Endothelial cell of umbilical vein (primary cell): ENCODE data around the gene GNAZ. TPM values are rescaled to one million over a fixed set of nuclear protein-coding genes. Genes with fewer than 3 reads are reported as not detected.

Experiments
- BruUV-seq: library from RNA; stranded (reverse); fragments of 400-500 nt; replicated peaks from 2 replicates; lab custom pipeline; 2021; lab: Mats Ljungman, UMichigan
- CTCF ChIA-PET: fragments of 300-600, 350-600 bp; sonication (Branson Sonifier 250); formaldehyde crosslinking; loops from one replicate; lab custom pipeline; 2021; ENCODE audit warnings: antibody characterized with exemption, inconsistent platforms; lab: Charles Lee
- POLR2A ChIA-PET: fragments of 300-600, 350-600 bp; sonication (Branson Sonifier 250); formaldehyde crosslinking; loops from one replicate; lab custom pipeline; 2021; ENCODE audit warnings: antibody characterized with exemption, inconsistent platforms; lab: Charles Lee
- DNase-seq: peaks from one replicate; pipeline ENCODE4 v3.0.0-alpha.2; 2011; ENCODE audit warnings: low read depth, low spot score
- FAIRE-seq: peaks from 2 replicates; lab custom pipeline; 2011; peaks lifted over from hg19 to GRCh38; lab: Jason Lieb, UNC
- H2AFZ ChIP-seq: 2 replicates; pipeline ENCODE4 v1.6.0; 2012; ENCODE audit warnings: low read depth, low read length, control low read depth, inconsistent platforms
- H3K27ac ChIP-seq: 2 replicates; pipeline ENCODE4 v1.5.1; 2011; ENCODE audit warnings: low read depth, mild to moderate bottlenecking, control low read depth, low read length, moderate library complexity; ENCODE audit not compliant: insufficient read depth
- H3K27me3 ChIP-seq, 2 experiments: 2 replicates each; pipeline versions ENCODE4 v1.6.0 to v1.6.1; 2011; ENCODE audit warnings: low read length in 2 of 2, mixed read lengths in 1 of 2; ENCODE audit not compliant: control insufficient read depth in 2 of 2, insufficient read depth in 2 of 2
- H3K36me3 ChIP-seq, 2 experiments: 2 replicates in 1 of 2; 3 replicates in 1 of 2; pipeline ENCODE4 v1.5.1; 2011; ENCODE audit warnings: low read length in 2 of 2, mild to moderate bottlenecking in 1 of 2, moderate library complexity in 1 of 2; ENCODE audit not compliant: control insufficient read depth in 2 of 2, insufficient read depth in 2 of 2; ENCODE audit errors: extremely low read depth in 1 of 2
- H3K4me1 ChIP-seq: 3 replicates; pipeline ENCODE4 v1.5.1; 2011; ENCODE audit warnings: mild to moderate bottlenecking, low read length; ENCODE audit not compliant: control insufficient read depth, insufficient read depth; ENCODE audit errors: extremely low read depth
- H3K4me2 ChIP-seq: 2 replicates; pipeline ENCODE4 v1.6.1; 2011; ENCODE audit warnings: low read length, control low read depth, mixed read lengths; ENCODE audit not compliant: insufficient read depth
- H3K4me3 ChIP-seq, 3 experiments: fragments of 200-600 bp in 1 of 3; sonication (generic), shearing (Covaris generic) in 1 of 3; replicated peaks in 1 of 3; 2 replicates each; pipeline ENCODE4 v1.5.1; 2011 to 2016; ENCODE audit warnings: control low read depth in 3 of 3, low read length in 3 of 3, mild to moderate bottlenecking in 2 of 3, inconsistent platforms in 1 of 3, low read depth in 1 of 3, moderate library complexity in 1 of 3; ENCODE audit not compliant: insufficient read depth in 1 of 3
- H3K79me2 ChIP-seq: 2 replicates; pipeline ENCODE4 v1.6.0; 2012; ENCODE audit warnings: low read length, inconsistent platforms; ENCODE audit not compliant: control insufficient read depth, insufficient read depth
- H3K9ac ChIP-seq: replicated peaks from 2 replicates; pipeline ENCODE3; 2011; ENCODE audit warnings: low read length, control low read depth; ENCODE audit not compliant: insufficient read depth; ENCODE audit errors: extremely low read depth
- H3K9me1 ChIP-seq: replicated peaks from 3 replicates; pipeline ENCODE4 v1.6.0; 2011; ENCODE audit warnings: mild to moderate bottlenecking, low read length; ENCODE audit not compliant: control insufficient read depth, insufficient read depth; ENCODE audit errors: extremely low read depth
- H3K9me3 ChIP-seq: replicated peaks from 2 replicates; pipeline ENCODE4 v1.5.1; 2012; ENCODE audit warnings: low read length, inconsistent platforms; ENCODE audit not compliant: control insufficient read depth, insufficient read depth
- H4K20me1 ChIP-seq: replicated peaks from 2 replicates; pipeline ENCODE3; 2011; ENCODE audit warnings: mild to moderate bottlenecking, low read length; ENCODE audit not compliant: control insufficient read depth, insufficient read depth; ENCODE audit errors: extremely low read depth
- EZH2 ChIP-seq: IDR thresholded peaks from 2 replicates; pipeline ENCODE4 v1.6.1; 2012; ENCODE audit warnings: borderline replicate concordance, low read depth, mild to moderate bottlenecking, moderate library complexity, low read length, inconsistent platforms; ENCODE audit not compliant: severe bottlenecking
- FOS ChIP-seq: IDR thresholded peaks from 2 replicates; pipeline ENCODE4 v1.6.1; 2011; ENCODE audit warnings: mild to moderate bottlenecking, low read length, moderate library complexity, borderline replicate concordance; ENCODE audit not compliant: insufficient read depth
- GATA2 ChIP-seq: IDR thresholded peaks from 2 replicates; pipeline ENCODE4 v1.7.0; 2011; ENCODE audit warnings: low read depth, mild to moderate bottlenecking, moderate library complexity, mixed read lengths, low read length; ENCODE audit not compliant: insufficient read length, insufficient read depth
- JUN ChIP-seq: IDR thresholded peaks from 2 replicates; pipeline ENCODE4 v1.6.1; 2011; ENCODE audit warnings: borderline replicate concordance, low read depth; ENCODE audit not compliant: insufficient read length, insufficient read depth
- MAX ChIP-seq: IDR thresholded peaks from 2 replicates; pipeline ENCODE4 v1.6.1; 2011; ENCODE audit not compliant: insufficient read depth, insufficient read length
- MYC ChIP-seq: IDR thresholded peaks from one replicate; pipeline ENCODE4 v1.6.1; 2011; ENCODE audit warnings: mild to moderate bottlenecking, low read depth, low read length
- POLR2A ChIP-seq: IDR thresholded peaks from 2 replicates; pipeline ENCODE4 v1.6.1; 2012; ENCODE audit warnings: low read depth, mild to moderate bottlenecking, control low read depth, low read length
- POLR2AphosphoS5 ChIP-seq: IDR thresholded peaks from 2 replicates; pipeline ENCODE4 v1.6.1; 2012; ENCODE audit warnings: low read depth, mild to moderate bottlenecking, control low read depth, low read length, moderate library complexity; ENCODE audit not compliant: insufficient read depth
- dilution Hi-C: fragments of 300-500 bp; cut with MboI; formaldehyde crosslinking; loops from one replicate; pipeline ENCODE4 v1.15.0; 2019; ENCODE audit warnings: low sequenced_read_pairs; ENCODE audit not compliant: extremely low pct_ligation_motif_present
- intact Hi-C: fragments of 100-400 bp; cut with micrococcal nuclease; formaldehyde crosslinking; loops from one replicate; pipeline ENCODE4 v1.10.0; 2022
- polyA plus RNA-seq, 4 experiments: library from polyadenylated mRNA; depleted of rRNA in 3 of 4; stranded (reverse) in 3 of 4; unstranded in 1 of 4; fragments of >200 nt; gene quantifications; 2 replicates each; pipeline versions ENCODE4 v1.2.1 to v1.2.3, GENCODE V29; 2011 to 2012; ENCODE audit warnings: missing spikeins in 1 of 4
- total RNA-seq: library from RNA; stranded (reverse); gene quantifications from 2 replicates; pipeline ENCODE4 v1.2.3, GENCODE V29; 2021
- TF ChIP-seq, protein P1 (sequence below), 2 donors: IDR thresholded peaks; 1 replicate in 1 of 2; 2 replicates in 1 of 2; pipeline ENCODE4 v1.5.1; 2011; ENCODE audit warnings: low read length in 2 of 2, mild to moderate bottlenecking in 2 of 2, moderate library complexity in 2 of 2, control low read depth in 1 of 2, inconsistent platforms in 1 of 2, low read depth in 1 of 2; ENCODE audit not compliant: insufficient read depth in 1 of 2; ENCODE audit errors: extremely low read depth in 1 of 2

Gene GNAZ
- total and polyA plus RNA-seq, 2 donors (not counting 3 experiments of a cell fraction or from before 2014, with no cell fraction given): 0.44 to 0.86 TPM

GRCh38 chr22:23094260-23094659 lies 23.9 kb downstream of the GNAZ start:
- no peak overlapping the region for H3K4me3 ChIP-seq
- dilution Hi-C loops: no loop called here

More at GRCh38 chr22:23094260-23094659, 23.9 kb downstream of the GNAZ start:
- Histone ChIP-seq H4K20me1 (no peaks in the 10 kb centered on the region), H3K36me3 (no peaks in the 10 kb centered on the region), H3K9me3 (no peaks in the 10 kb centered on the region), H3K9ac (no peak overlapping the region), H3K79me2 (no peaks in the 10 kb centered on the region), H3K9me1 (no peaks in the 10 kb centered on the region), H3K4me2 (no peak overlapping the region), H3K4me1 (no peaks in the 10 kb centered on the region), H3K27me3 (no peaks in the 10 kb centered on the region), H2AFZ (no peak overlapping the region), H3K27ac (no peak overlapping the region)
- ChIA-PET CTCF (no interaction called here), POLR2A (no interaction called here)
- TF ChIP-seq, protein P1, sequence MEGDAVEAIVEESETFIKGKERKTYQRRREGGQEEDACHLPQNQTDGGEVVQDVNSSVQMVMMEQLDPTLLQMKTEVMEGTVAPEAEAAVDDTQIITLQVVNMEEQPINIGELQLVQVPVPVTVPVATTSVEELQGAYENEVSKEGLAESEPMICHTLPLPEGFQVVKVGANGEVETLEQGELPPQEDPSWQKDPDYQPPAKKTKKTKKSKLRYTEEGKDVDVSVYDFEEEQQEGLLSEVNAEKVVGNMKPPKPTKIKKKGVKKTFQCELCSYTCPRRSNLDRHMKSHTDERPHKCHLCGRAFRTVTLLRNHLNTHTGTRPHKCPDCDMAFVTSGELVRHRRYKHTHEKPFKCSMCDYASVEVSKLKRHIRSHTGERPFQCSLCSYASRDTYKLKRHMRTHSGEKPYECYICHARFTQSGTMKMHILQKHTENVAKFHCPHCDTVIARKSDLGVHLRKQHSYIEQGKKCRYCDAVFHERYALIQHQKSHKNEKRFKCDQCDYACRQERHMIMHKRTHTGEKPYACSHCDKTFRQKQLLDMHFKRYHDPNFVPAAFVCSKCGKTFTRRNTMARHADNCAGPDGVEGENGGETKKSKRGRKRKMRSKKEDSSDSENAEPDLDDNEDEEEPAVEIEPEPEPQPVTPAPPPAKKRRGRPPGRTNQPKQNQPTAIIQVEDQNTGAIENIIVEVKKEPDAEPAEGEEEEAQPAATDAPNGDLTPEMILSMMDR (IDR thresholded peaks at IDR 0.05; ENCODE audit: extremely low read depth in 1 of 2, insufficient read depth in 1 of 2, low read depth in 1 of 2, low read length in 2 of 2): no peak
- TF ChIP-seq POLR2A (no peak), GATA2 (no peak), FOS (no peak), MAX (no peak), MYC (no peak), POLR2AphosphoS5 (no peak), EZH2 (no peak), JUN (no peak)
- intact Hi-C loops: no loop called here
- no TSS peak for BruUV-seq
- FAIRE-seq: no peak
- DNase-seq: no peak
